ENCODE data around the gene PSMG4.

The PSMG4 gene

GRCh38 chr6:3316818-3317217 is 58.1 kb downstream of the PSMG4 start:
- DNase-seq (ENCODE audit: low read depth), result no peak
- TF ChIP-seq, protein P1, sequence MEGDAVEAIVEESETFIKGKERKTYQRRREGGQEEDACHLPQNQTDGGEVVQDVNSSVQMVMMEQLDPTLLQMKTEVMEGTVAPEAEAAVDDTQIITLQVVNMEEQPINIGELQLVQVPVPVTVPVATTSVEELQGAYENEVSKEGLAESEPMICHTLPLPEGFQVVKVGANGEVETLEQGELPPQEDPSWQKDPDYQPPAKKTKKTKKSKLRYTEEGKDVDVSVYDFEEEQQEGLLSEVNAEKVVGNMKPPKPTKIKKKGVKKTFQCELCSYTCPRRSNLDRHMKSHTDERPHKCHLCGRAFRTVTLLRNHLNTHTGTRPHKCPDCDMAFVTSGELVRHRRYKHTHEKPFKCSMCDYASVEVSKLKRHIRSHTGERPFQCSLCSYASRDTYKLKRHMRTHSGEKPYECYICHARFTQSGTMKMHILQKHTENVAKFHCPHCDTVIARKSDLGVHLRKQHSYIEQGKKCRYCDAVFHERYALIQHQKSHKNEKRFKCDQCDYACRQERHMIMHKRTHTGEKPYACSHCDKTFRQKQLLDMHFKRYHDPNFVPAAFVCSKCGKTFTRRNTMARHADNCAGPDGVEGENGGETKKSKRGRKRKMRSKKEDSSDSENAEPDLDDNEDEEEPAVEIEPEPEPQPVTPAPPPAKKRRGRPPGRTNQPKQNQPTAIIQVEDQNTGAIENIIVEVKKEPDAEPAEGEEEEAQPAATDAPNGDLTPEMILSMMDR (IDR thresholded peaks at IDR 0.05; ENCODE audit: control insufficient read depth, extremely low read depth, insufficient read depth), result no peak
- H3K4me3 ChIP-seq (ENCODE audit: low read depth, low read length), result no peak overlapping the region

Measured in LNCaP clone FGC (cell line).